Measurements from ENCODE around the gene PRICKLE1. TPM values are rescaled to one million over a fixed set of nuclear protein-coding genes. Genes with fewer than 3 reads are reported as not detected.
A peak's percentile ranks its signal among the peaks of the same experiment; 100 is the strongest.

Gene PRICKLE1
- 0.28 TPM in 1 of 2 replicates, not detected in the other for total RNA-seq

- peak; percentile 77 for DNase-seq
- H3K4me1 Mint-ChIP-seq, result peaks cover 11% of the 10 kb centered on the region
- H3K27ac Mint-ChIP-seq, result no peak within 1 kb of the TSS
- peaks cover 63% of the 10 kb centered on the region for H3K27me3 Mint-ChIP-seq
- peak within 1 kb of the TSS; percentile 78 for H3K4me3 Mint-ChIP-seq
- no peaks in the 10 kb centered on the region for H3K9me3 Mint-ChIP-seq
- H3K36me3 Mint-ChIP-seq (ENCODE audit: low read depth), result no peaks in the 10 kb centered on the region
- intact Hi-C loops (cut with micrococcal nuclease), result no loop called here
Observed at GRCh38 chr12:42589465-42590329, at the start of gene PRICKLE1. Gene PRICKLE1, minus strand, starts transcription at chr12:42589746. Its CDS starts 117,230 bp downstream, at chr12:42472516.

GRCh38 chr12:42638697-42639096, 49.2 kb upstream of the PRICKLE1 start:
- intact Hi-C loops (cut with micrococcal nuclease), result no loop called here
- Mint-ChIP-seq H3K4me1 (no peaks in the 10 kb centered on the region), H3K4me3 (no peak overlapping the region)

GRCh38 chr12:42638011-42638410, 48.5 kb upstream of the PRICKLE1 start:
- DNase-seq, result no peak
- no peaks in the 10 kb centered on the region for H3K36me3 Mint-ChIP-seq (ENCODE audit: low read depth)
- H3K4me1 Mint-ChIP-seq, result no peaks in the 10 kb centered on the region
- H3K9me3 Mint-ChIP-seq, result no peaks in the 10 kb centered on the region
- intact Hi-C loops (cut with micrococcal nuclease), result no loop called here
- no peak overlapping the region for H3K27ac Mint-ChIP-seq
- no peak overlapping the region for H3K4me3 Mint-ChIP-seq
- H3K27me3 Mint-ChIP-seq, result no peaks in the 10 kb centered on the region

More at GRCh38 chr12:42638697-42639096, 49.2 kb upstream of the PRICKLE1 start:
- Mint-ChIP-seq H3K9me3 (no peaks in the 10 kb centered on the region), H3K36me3 (ENCODE audit: low read depth) (no peaks in the 10 kb centered on the region), H3K27me3 (no peaks in the 10 kb centered on the region), H3K27ac (no peak overlapping the region)
- DNase-seq, result no peak

- Mint-ChIP-seq H3K9me3 (no peaks in the 10 kb centered on the region), H3K27ac (no peak overlapping the region), H3K36me3 (ENCODE audit: low read depth) (no peaks in the 10 kb centered on the region), H3K27me3 (no peaks in the 10 kb centered on the region), H3K4me3 (no peak overlapping the region), H3K4me1 (no peaks in the 10 kb centered on the region)
- no peak for DNase-seq
- intact Hi-C loops (cut with micrococcal nuclease), result no loop called here
Observed at GRCh38 chr12:42636993-42637392, 47.4 kb upstream of the PRICKLE1 start.

GRCh38 chr12:42633594-42633993, 44.0 kb upstream of the PRICKLE1 start:
- Mint-ChIP-seq H3K27ac (no peak overlapping the region), H3K4me3 (no peak overlapping the region), H3K9me3 (no peaks in the 10 kb centered on the region), H3K36me3 (ENCODE audit: low read depth) (no peaks in the 10 kb centered on the region), H3K27me3 (no peaks in the 10 kb centered on the region), H3K4me1 (no peaks in the 10 kb centered on the region)
- DNase-seq, result no peak
- intact Hi-C loops (cut with micrococcal nuclease), result no loop called here

- Mint-ChIP-seq H3K9me3 (no peaks in the 10 kb centered on the region), H3K27ac (no peak overlapping the region), H3K4me1 (no peaks in the 10 kb centered on the region), H3K27me3 (no peaks in the 10 kb centered on the region), H3K4me3 (no peak overlapping the region), H3K36me3 (ENCODE audit: low read depth) (no peaks in the 10 kb centered on the region)
- intact Hi-C loops (cut with micrococcal nuclease), result no loop called here
- no peak for DNase-seq
Observed at GRCh38 chr12:42631513-42631912, 42.0 kb upstream of the PRICKLE1 start.

- intact Hi-C loops (cut with micrococcal nuclease), result no loop called here
- no peaks in the 10 kb centered on the region for H3K27me3 Mint-ChIP-seq
- no peaks in the 10 kb centered on the region for H3K4me1 Mint-ChIP-seq
- no peaks in the 10 kb centered on the region for H3K9me3 Mint-ChIP-seq
- no peak overlapping the region for H3K4me3 Mint-ChIP-seq
- no peak overlapping the region for H3K27ac Mint-ChIP-seq
- H3K36me3 Mint-ChIP-seq (ENCODE audit: low read depth), result no peaks in the 10 kb centered on the region
- no peak for DNase-seq
Observed at GRCh38 chr12:42630314-42630713, 40.8 kb upstream of the PRICKLE1 start.

- intact Hi-C loops (cut with micrococcal nuclease), result no loop called here
- Mint-ChIP-seq H3K27ac (no peak overlapping the region), H3K9me3 (no peaks in the 10 kb centered on the region), H3K4me1 (no peaks in the 10 kb centered on the region), H3K4me3 (no peak overlapping the region), H3K36me3 (ENCODE audit: low read depth) (no peaks in the 10 kb centered on the region), H3K27me3 (no peaks in the 10 kb centered on the region)
- no peak for DNase-seq
Observed at GRCh38 chr12:42627151-42627550, 37.6 kb upstream of the PRICKLE1 start.

- intact Hi-C loops (cut with micrococcal nuclease), result no loop called here
- DNase-seq, result no peak
- Mint-ChIP-seq H3K4me1 (no peaks in the 10 kb centered on the region), H3K27me3 (no peaks in the 10 kb centered on the region), H3K4me3 (no peak overlapping the region), H3K27ac (no peak overlapping the region), H3K9me3 (no peaks in the 10 kb centered on the region), H3K36me3 (ENCODE audit: low read depth) (no peaks in the 10 kb centered on the region)
Observed at GRCh38 chr12:42625611-42626010, 36.1 kb upstream of the PRICKLE1 start.

GRCh38 chr12:42617622-42618021, 28.1 kb upstream of the PRICKLE1 start:
- Mint-ChIP-seq H3K4me1 (no peaks in the 10 kb centered on the region), H3K9me3 (no peaks in the 10 kb centered on the region), H3K27me3 (no peaks in the 10 kb centered on the region), H3K4me3 (no peak overlapping the region), H3K27ac (no peak overlapping the region), H3K36me3 (ENCODE audit: low read depth) (no peaks in the 10 kb centered on the region)
- intact Hi-C loops (cut with micrococcal nuclease), result no loop called here
- no peak for DNase-seq

- Mint-ChIP-seq H3K27ac (no peak overlapping the region), H3K27me3 (no peaks in the 10 kb centered on the region), H3K4me1 (no peaks in the 10 kb centered on the region), H3K9me3 (no peaks in the 10 kb centered on the region), H3K4me3 (no peak overlapping the region), H3K36me3 (ENCODE audit: low read depth) (no peaks in the 10 kb centered on the region)
- DNase-seq, result no peak
- intact Hi-C loops (cut with micrococcal nuclease), result no loop called here
Observed at GRCh38 chr12:42615006-42615405, 25.5 kb upstream of the PRICKLE1 start.

GRCh38 chr12:42612231-42612613, 22.7 kb upstream of the PRICKLE1 start:
- no peaks in the 10 kb centered on the region for H3K36me3 Mint-ChIP-seq (ENCODE audit: low read depth)
- no peak for DNase-seq
- H3K27me3 Mint-ChIP-seq, result no peaks in the 10 kb centered on the region
- no peak overlapping the region for H3K4me3 Mint-ChIP-seq
- H3K27ac Mint-ChIP-seq, result no peak overlapping the region
- intact Hi-C loops (cut with micrococcal nuclease), result no loop called here
- no peaks in the 10 kb centered on the region for H3K4me1 Mint-ChIP-seq
- H3K9me3 Mint-ChIP-seq, result no peaks in the 10 kb centered on the region

GRCh38 chr12:42611571-42612230, 22.2 kb upstream of the PRICKLE1 start:
- DNase-seq, result no peak
- Mint-ChIP-seq H3K27ac (no peak overlapping the region), H3K4me1 (no peaks in the 10 kb centered on the region), H3K9me3 (no peaks in the 10 kb centered on the region), H3K36me3 (ENCODE audit: low read depth) (no peaks in the 10 kb centered on the region), H3K27me3 (no peaks in the 10 kb centered on the region), H3K4me3 (no peak overlapping the region)
- intact Hi-C loops (cut with micrococcal nuclease), result no loop called here

- Mint-ChIP-seq H3K27me3 (no peaks in the 10 kb centered on the region), H3K4me3 (no peak overlapping the region), H3K36me3 (ENCODE audit: low read depth) (no peaks in the 10 kb centered on the region), H3K27ac (no peak overlapping the region), H3K9me3 (no peaks in the 10 kb centered on the region), H3K4me1 (no peaks in the 10 kb centered on the region)
- DNase-seq, result no peak
- intact Hi-C loops (cut with micrococcal nuclease), result no loop called here
Observed at GRCh38 chr12:42609605-42610004, 20.1 kb upstream of the PRICKLE1 start.

Measured in activated CD4-positive, alpha-beta T cell treated with anti-CD3 and anti-CD28 coated beads, Interleukin-2, amount 10 ng/mL, durations not matched to agents 24 days and 14 days (primary cell).